ENCODE measurements around the gene TMEM80. TPM values are rescaled to one million over a fixed set of nuclear protein-coding genes. Genes with fewer than 3 reads are reported as not detected.

The TMEM80 gene
- total RNA-seq, 1 donor from 2014 or later = 38.7 TPM

DNA sequence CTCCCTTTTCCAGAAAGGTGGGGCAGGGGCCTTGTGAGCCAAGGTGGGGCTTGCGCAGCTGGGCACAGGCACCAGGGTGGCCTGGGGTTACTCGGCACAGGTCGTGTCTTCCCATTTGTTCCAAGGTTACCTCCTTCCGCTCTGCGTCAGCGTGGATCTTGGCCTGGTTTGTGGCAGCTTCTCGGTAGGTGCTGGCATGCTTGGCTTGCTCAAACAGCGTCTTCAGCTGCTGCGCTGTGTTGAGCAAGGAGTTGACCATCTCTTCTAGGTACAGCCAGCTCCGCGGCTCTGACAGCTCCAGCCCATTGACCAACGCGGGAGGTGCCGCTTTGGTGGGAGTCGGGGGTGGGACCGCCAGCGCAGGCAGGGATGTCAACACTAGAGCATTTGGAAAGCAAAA is 21.2 kb upstream of the TMEM80 start:
- H3K4me1 Mint-ChIP-seq = no peaks in the 10 kb centered on the region
- Histone ChIP-seq H3K36me3 (no peaks in the 10 kb centered on the region), H3K4me2 (no peak overlapping the region), H3K79me2 (ENCODE audit: low read depth) (no peaks in the 10 kb centered on the region), H4K20me1 (ENCODE audit: low read depth) (no peaks in the 10 kb centered on the region), H3K27me3 (no peaks in the 10 kb centered on the region), H3K4me3 (no peak overlapping the region), H2AFZ (replicated peaks) (no peak overlapping the region), H3K9me3 (ENCODE audit: low read depth) (no peaks in the 10 kb centered on the region), H3K9ac (no peak overlapping the region), H3K27ac (no peak overlapping the region), H3F3A (ENCODE audit: low read depth) (no peaks in the 10 kb centered on the region), H3K4me1 (no peaks in the 10 kb centered on the region)
- TF ChIP-seq EZH2 (IDR thresholded peaks at IDR 0.05) = no peak
- TF ChIP-seq EZH2phosphoT487 (IDR thresholded peaks at IDR 0.05) = no peak
- TF ChIP-seq, protein P1, sequence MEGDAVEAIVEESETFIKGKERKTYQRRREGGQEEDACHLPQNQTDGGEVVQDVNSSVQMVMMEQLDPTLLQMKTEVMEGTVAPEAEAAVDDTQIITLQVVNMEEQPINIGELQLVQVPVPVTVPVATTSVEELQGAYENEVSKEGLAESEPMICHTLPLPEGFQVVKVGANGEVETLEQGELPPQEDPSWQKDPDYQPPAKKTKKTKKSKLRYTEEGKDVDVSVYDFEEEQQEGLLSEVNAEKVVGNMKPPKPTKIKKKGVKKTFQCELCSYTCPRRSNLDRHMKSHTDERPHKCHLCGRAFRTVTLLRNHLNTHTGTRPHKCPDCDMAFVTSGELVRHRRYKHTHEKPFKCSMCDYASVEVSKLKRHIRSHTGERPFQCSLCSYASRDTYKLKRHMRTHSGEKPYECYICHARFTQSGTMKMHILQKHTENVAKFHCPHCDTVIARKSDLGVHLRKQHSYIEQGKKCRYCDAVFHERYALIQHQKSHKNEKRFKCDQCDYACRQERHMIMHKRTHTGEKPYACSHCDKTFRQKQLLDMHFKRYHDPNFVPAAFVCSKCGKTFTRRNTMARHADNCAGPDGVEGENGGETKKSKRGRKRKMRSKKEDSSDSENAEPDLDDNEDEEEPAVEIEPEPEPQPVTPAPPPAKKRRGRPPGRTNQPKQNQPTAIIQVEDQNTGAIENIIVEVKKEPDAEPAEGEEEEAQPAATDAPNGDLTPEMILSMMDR (IDR thresholded peaks at IDR 0.05) = no peak
- H3K36me3 Mint-ChIP-seq = peaks cover 26% of the 10 kb centered on the region
- no peaks in the 10 kb centered on the region for H3K27me3 Mint-ChIP-seq (ENCODE audit: insufficient read depth, low read depth)
- no peak overlapping the region for H3K4me3 Mint-ChIP-seq
- H3K9me3 Mint-ChIP-seq = no peaks in the 10 kb centered on the region
- DNase-seq (ENCODE audit: low spot score) = no peak
- no peak overlapping the region for H3K27ac Mint-ChIP-seq

DNA sequence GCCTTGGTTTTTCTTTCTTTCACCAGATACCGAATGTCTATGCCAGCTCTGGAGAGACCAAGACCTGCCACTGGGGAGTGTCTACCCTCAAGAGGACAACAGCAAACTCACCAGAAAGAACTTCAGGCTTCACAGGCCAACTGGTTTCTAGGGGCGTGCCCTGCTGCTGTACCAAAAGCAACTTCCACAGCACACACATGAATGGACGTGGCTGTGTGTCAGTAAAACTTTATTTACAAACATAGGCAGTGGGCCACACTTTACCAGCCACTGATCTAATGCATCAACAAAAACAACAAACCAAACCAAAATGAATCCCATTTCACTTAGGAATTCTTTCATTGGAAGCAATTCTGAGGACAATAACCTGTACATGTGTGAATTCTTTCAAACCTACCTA is 17.3 kb upstream of the TMEM80 start:
- Histone ChIP-seq H3K27ac (no peak overlapping the region), H3K79me2 (ENCODE audit: low read depth) (no peaks in the 10 kb centered on the region), H2AFZ (replicated peaks) (no peak overlapping the region), H3K4me2 (no peak overlapping the region), H3K27me3 (no peaks in the 10 kb centered on the region), H3K4me3 (no peak overlapping the region), H3K36me3 (no peaks in the 10 kb centered on the region), H4K20me1 (ENCODE audit: low read depth) (no peaks in the 10 kb centered on the region), H3K4me1 (no peaks in the 10 kb centered on the region), H3K9me3 (ENCODE audit: low read depth) (no peaks in the 10 kb centered on the region), H3F3A (ENCODE audit: low read depth) (no peaks in the 10 kb centered on the region), H3K9ac (no peak overlapping the region)
- Mint-ChIP-seq H3K9me3 (no peaks in the 10 kb centered on the region), H3K36me3 (peaks cover 33% of the 10 kb centered on the region), H3K4me3 (no peak overlapping the region), H3K27ac (no peak overlapping the region), H3K27me3 (ENCODE audit: insufficient read depth, low read depth) (peaks cover 4% of the 10 kb centered on the region), H3K4me1 (no peaks in the 10 kb centered on the region)
- no peak for DNase-seq (ENCODE audit: low spot score)
- TF ChIP-seq EZH2 (IDR thresholded peaks at IDR 0.05) = no peak
- TF ChIP-seq EZH2phosphoT487 (IDR thresholded peaks at IDR 0.05) = no peak
- TF ChIP-seq, protein P1 (IDR thresholded peaks at IDR 0.05) = no peak

DNA sequence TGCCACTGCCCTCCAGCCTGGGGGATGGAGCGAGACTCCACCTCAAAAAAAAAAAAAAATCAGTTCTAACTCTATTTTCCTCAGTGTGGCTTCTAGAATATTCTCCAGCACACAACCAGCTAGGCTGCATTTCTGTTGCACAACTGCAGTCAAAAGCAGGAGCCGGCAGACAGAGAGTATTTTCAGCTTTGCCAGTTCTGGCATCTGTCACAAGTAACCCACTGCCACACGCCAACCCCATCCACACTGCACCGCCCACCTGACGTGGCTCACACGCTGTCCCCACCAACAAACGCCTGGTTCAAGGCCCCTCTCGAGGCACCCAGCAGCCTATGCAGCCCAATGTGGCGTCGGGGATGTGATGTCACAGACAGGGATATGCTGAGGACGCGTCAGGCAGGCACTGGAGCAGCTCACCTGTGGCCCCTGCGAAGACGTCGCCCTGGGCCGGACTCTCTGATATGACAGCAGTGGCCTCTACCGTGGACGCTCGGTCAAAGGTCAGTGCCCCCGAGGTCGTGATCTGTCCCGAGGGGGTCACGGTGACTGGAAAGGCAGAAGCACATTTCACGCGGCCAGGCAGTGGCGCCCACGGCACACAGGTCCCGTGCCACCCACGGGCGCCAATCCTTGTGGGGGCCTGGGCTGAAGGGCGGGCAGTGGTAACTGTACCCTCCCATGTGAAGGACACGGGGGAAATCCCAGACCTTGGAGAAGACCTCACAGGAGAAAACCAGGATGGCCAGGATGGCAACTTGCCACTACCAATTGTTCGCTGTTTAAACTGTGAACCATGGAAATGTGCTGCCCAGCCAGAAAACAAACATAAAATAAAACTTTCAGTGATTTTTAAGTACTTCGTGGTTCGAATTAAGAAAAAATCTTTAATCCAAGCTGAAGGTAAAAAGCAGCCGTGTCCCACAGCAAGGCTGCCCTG is 16.1 kb upstream of the TMEM80 start:
- Histone ChIP-seq H4K20me1 (ENCODE audit: low read depth) (no peaks in the 10 kb centered on the region), H3K27ac (no peak overlapping the region), H3K79me2 (ENCODE audit: low read depth) (no peaks in the 10 kb centered on the region), H3K9ac (no peak overlapping the region), H3K9me3 (ENCODE audit: low read depth) (no peaks in the 10 kb centered on the region), H3K4me1 (no peaks in the 10 kb centered on the region), H3F3A (ENCODE audit: low read depth) (no peaks in the 10 kb centered on the region), H3K27me3 (no peaks in the 10 kb centered on the region), H3K4me2 (no peak overlapping the region), H2AFZ (replicated peaks) (no peak overlapping the region), H3K36me3 (peaks cover 6% of the 10 kb centered on the region), H3K4me3 (no peak overlapping the region)
- no peaks in the 10 kb centered on the region for H3K4me1 Mint-ChIP-seq
- no peaks in the 10 kb centered on the region for H3K9me3 Mint-ChIP-seq
- TF ChIP-seq, protein P1 (IDR thresholded peaks at IDR 0.05) = no peak
- TF ChIP-seq EZH2 (IDR thresholded peaks at IDR 0.05) (no peak), EZH2phosphoT487 (IDR thresholded peaks at IDR 0.05) (no peak)
- DNase-seq (ENCODE audit: low spot score) = no peak
- H3K4me3 Mint-ChIP-seq = no peak overlapping the region
- H3K27me3 Mint-ChIP-seq (ENCODE audit: insufficient read depth, low read depth) = peaks cover 4% of the 10 kb centered on the region
- no peak overlapping the region for H3K27ac Mint-ChIP-seq
- H3K36me3 Mint-ChIP-seq = peaks cover 35% of the 10 kb centered on the region

Measured in neural progenitor cell (in vitro differentiated cells).